ENCODE measurements around the gene PTPRT. TPM values are rescaled to one million over a fixed set of nuclear protein-coding genes. Genes with fewer than 3 reads are reported as not detected.

Gene PTPRT
- total RNA-seq, 1 experiment from 2014 or later: not detected

GRCh38 chr20:42192321-42192720 lies 997.4 kb downstream of the PTPRT start:
- no peak overlapping the region for H3K4me3 ChIP-seq (ENCODE audit: low read depth in 2 of 2, low read length in 2 of 2)
- no TSS peak for BruUV-seq (replicated peaks)
- intact Hi-C loops (cut with micrococcal nuclease; ENCODE audit: unreplicated experiment) (no loop called here), in situ Hi-C loops (cut with HindIII; ENCODE audit: low pct_unique_long_range_greater_than_20kb, low sequenced_read_pairs) (no loop called here)
- no peak overlapping the region for H3K27ac ChIP-seq (ENCODE audit: low read length)
- H3K4me1 ChIP-seq (ENCODE audit: control insufficient read depth, insufficient read depth, low read length): no peaks in the 10 kb centered on the region
- CTCF ChIA-PET: no interaction called here
- POLR2A ChIA-PET: no interaction called here
- no peak for DNase-seq (ENCODE audit: low read depth, low spot score)
- no peak for ATAC-seq
- no peaks in the 10 kb centered on the region for H3K9me3 ChIP-seq (ENCODE audit: control insufficient read depth, insufficient read depth, low read depth, low read length)
- H3K27me3 ChIP-seq (ENCODE audit: control insufficient read depth, insufficient read depth, low read length): no peaks in the 10 kb centered on the region
- TF ChIP-seq SIN3A (IDR thresholded peaks at IDR 0.05; ENCODE audit: borderline replicate concordance, insufficient read depth, low read depth, low read length) (no peak), REST (IDR thresholded peaks at IDR 0.05; ENCODE audit: insufficient read depth in 1 of 2, low read depth in 2 of 2, low read length in 1 of 2) (no peak), TCF7L2 (IDR thresholded peaks at IDR 0.05; ENCODE audit: low read depth, low read length) (no peak), POLR2AphosphoS5 (IDR thresholded peaks at IDR 0.05; ENCODE audit: low read depth, low read length) (no peak), CTCF (IDR thresholded peaks at IDR 0.05) (no peak)
- no peaks in the 10 kb centered on the region for H3K36me3 ChIP-seq (ENCODE audit: control insufficient read depth, insufficient read depth, low read length)

- DNase-seq (ENCODE audit: low read depth, low spot score) (no peak), ATAC-seq (no peak)
- Histone ChIP-seq H3K27ac (ENCODE audit: low read length) (no peak overlapping the region), H3K9me3 (ENCODE audit: control insufficient read depth, insufficient read depth, low read depth, low read length) (no peaks in the 10 kb centered on the region), H3K36me3 (ENCODE audit: control insufficient read depth, insufficient read depth, low read length) (no peaks in the 10 kb centered on the region), H3K4me1 (ENCODE audit: control insufficient read depth, insufficient read depth, low read length) (no peaks in the 10 kb centered on the region), H3K4me3 (ENCODE audit: low read depth in 2 of 2, low read length in 2 of 2) (no peak overlapping the region), H3K27me3 (ENCODE audit: control insufficient read depth, insufficient read depth, low read length) (no peaks in the 10 kb centered on the region)
- intact Hi-C loops (cut with micrococcal nuclease; ENCODE audit: unreplicated experiment): no loop called here
- no TSS peak for BruUV-seq (replicated peaks)
- in situ Hi-C loops (cut with HindIII; ENCODE audit: low pct_unique_long_range_greater_than_20kb, low sequenced_read_pairs): no loop called here
- TF ChIP-seq CTCF (IDR thresholded peaks at IDR 0.05): no peak
- TF ChIP-seq SIN3A (IDR thresholded peaks at IDR 0.05; ENCODE audit: borderline replicate concordance, insufficient read depth, low read depth, low read length): no peak
- no peak for TF ChIP-seq TCF7L2 (IDR thresholded peaks at IDR 0.05; ENCODE audit: low read depth, low read length)
- TF ChIP-seq POLR2AphosphoS5 (IDR thresholded peaks at IDR 0.05; ENCODE audit: low read depth, low read length): no peak
- no peak for TF ChIP-seq REST (IDR thresholded peaks at IDR 0.05; ENCODE audit: insufficient read depth in 1 of 2, low read depth in 2 of 2, low read length in 1 of 2)
- ChIA-PET POLR2A (no interaction called here), CTCF (no interaction called here)
These were observed 998.4 kb downstream of the PTPRT start for GRCh38 chr20:42191140-42191860.

Measured in Panc1 (cell line).